A549 treated with GW870086 at 1 μM for 4 hours (cell line): ENCODE results near the gene COQ8A. TPM values are rescaled to one million over a fixed set of nuclear protein-coding genes. Genes with fewer than 3 reads are reported as not detected.

Experiments used
- total RNA-seq: library from RNA; stranded (reverse); fragments of 200-300 nt; extraction: Qiagen RNA extraction; gene quantifications from 5 replicates; pipeline ENCODE4 v1.2.3, GENCODE V29; 2022; ENCODE audit warnings: low read depth

COQ8A gene
- 15.5 to 17.6 TPM (median 17.2 TPM) in 5 replicates for total RNA-seq

DNA sequence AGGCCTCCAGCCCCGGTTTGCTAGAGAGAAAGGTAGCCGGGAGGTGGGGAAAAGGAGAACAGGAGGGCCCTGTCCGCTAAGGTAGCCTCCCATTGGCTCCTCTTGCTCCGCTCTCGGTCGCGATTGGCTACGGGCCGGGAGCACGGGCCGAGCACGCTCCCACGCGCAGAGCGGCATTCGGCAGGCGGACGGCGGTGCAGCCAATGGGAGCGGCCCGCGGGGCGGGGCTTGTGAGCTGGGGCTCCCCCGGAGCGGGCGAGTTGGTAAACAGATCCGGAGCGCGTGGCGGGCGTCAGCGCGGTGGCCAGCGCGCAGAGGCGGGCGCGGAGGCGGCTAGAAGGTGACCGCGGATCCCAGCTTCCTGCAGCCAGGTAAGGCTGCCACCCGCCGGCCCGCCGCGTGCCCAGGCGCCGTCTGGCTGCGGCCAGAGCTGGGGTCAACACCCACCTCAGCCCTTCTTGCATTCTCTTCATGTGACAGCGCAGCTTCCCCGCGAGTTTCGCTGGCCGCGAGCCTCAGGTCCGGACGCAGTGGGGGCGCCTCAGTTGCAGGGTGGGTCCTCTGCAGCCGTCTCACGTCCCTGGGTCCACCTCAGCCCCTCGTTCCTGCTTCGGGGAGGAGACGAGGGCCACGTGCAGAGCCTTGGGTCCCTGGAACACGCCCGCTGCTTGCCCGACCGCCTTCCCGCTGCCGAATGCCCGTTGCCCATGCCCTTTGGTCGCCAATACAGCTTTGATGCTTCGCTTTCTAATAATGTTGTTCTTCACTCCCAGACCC is at the start of gene COQ8A:
COQ8A (plus strand) TSS at position 266 of the 777 bp plus-strand sequence. CDS start 21,092 bp downstream, outside the sequence.

Other genes with a start within 250 kb of the COQ8A start
- 1.8 to 2.9 TPM (median 2.7 TPM) in 5 replicates for gene ITPKB, start 201.0 kb upstream of the COQ8A start, total RNA-seq
- 26.9 to 31.3 TPM (median 28.2 TPM) in 5 replicates for gene PSEN2, start 69.7 kb upstream of the COQ8A start, total RNA-seq